ENCODE results near the gene P2RY2. TPM values are rescaled to one million over a fixed set of nuclear protein-coding genes. Genes with fewer than 3 reads are reported as not detected.
A peak's percentile ranks its signal among the peaks of the same experiment; 100 is the strongest.

The P2RY2 gene
- total and polyA plus RNA-seq, 7 donors, result 18.7 to 90.9 (median 44.2) TPM

GRCh38 chr11:73245461-73245860, 27.4 kb downstream of the P2RY2 start:
- intact Hi-C loops (cut with DNase I), result loop anchor here in 1 of 2 donors (5.0 kb wide), 1 partner anchor 418 kb away; no protein-coding TSS in a partner anchor
- peaks cover 17% of the 10 kb centered on the region for H3K4me1 ChIP-seq
- no peak overlapping the region for H3K27ac ChIP-seq
- H3K36me3 ChIP-seq (ENCODE audit: insufficient read depth in 1 of 2, low read depth in 1 of 2), result peaks cover 0 to 5% of the 10 kb centered on the region in 2 donors
- TF ChIP-seq CTCF (IDR thresholded peaks at IDR 0.05), result no peak
- no peaks in the 10 kb centered on the region for H3K9me3 ChIP-seq
- WGBS, 3 donors, result 54 to 66% (median 59%) methylated on average over 6 of the region's 6 CpGs
- ATAC-seq (no peak), DNase-seq (no peak)
- H3K4me3 ChIP-seq, result no peak overlapping the region
- H3K27me3 ChIP-seq (ENCODE audit: insufficient read depth in 3 of 3, low read length in 2 of 3), result no peaks in the 10 kb centered on the region

- no peaks in the 10 kb centered on the region for H3K27me3 ChIP-seq (ENCODE audit: insufficient read depth in 3 of 3, low read length in 2 of 3)
- TF ChIP-seq CTCF (IDR thresholded peaks at IDR 0.05), result no peak
- intact Hi-C loops (cut with DNase I), result loop anchor here in 1 of 2 donors (5.0 kb wide), 1 partner anchor 419 kb away; no protein-coding TSS in a partner anchor
- H3K4me3 ChIP-seq, result no peak overlapping the region
- H3K27ac ChIP-seq, result no peak overlapping the region
- ATAC-seq (no peak), DNase-seq (no peak)
- peaks cover 14% of the 10 kb centered on the region for H3K4me1 ChIP-seq
- H3K9me3 ChIP-seq, result no peaks in the 10 kb centered on the region
- 77 to 78% (median 78%) methylated on average over 2 of the region's 2 CpGs for WGBS, 3 donors
- H3K36me3 ChIP-seq (ENCODE audit: insufficient read depth in 1 of 2, low read depth in 1 of 2), result peaks cover 0 to 2% of the 10 kb centered on the region in 2 donors
Measured at GRCh38 chr11:73246303-73246702, 28.2 kb downstream of the P2RY2 start.

GRCh38 chr11:73248526-73249185, 30.6 kb downstream of the P2RY2 start:
- no peak for DNase-seq

GRCh38 chr11:73249304-73249703, 31.2 kb downstream of the P2RY2 start:
- DNase-seq, result peak in 1 of 2 donors; percentile 33
- no peak for TF ChIP-seq CTCF (IDR thresholded peaks at IDR 0.05)
- Histone ChIP-seq H3K4me1 (peaks cover 6% of the 10 kb centered on the region), H3K27me3 (ENCODE audit: insufficient read depth in 3 of 3, low read length in 2 of 3) (no peaks in the 10 kb centered on the region), H3K4me3 (no peak overlapping the region), H3K9me3 (no peaks in the 10 kb centered on the region), H3K36me3 (ENCODE audit: insufficient read depth in 1 of 2, low read depth in 1 of 2) (no peaks in the 10 kb centered on the region), H3K27ac (peak overlapping the region; percentile 71)
- ATAC-seq, result peak; percentile 73 to 94 (median 90)
- 41 to 55% (median 48%) methylated on average over 5 of the region's 5 CpGs for WGBS, 3 donors
- intact Hi-C loops (cut with DNase I), result loop anchor here in 1 of 2 donors (5.0 kb wide), 1 partner anchor 422 kb away; no protein-coding TSS in a partner anchor

More at GRCh38 chr11:73248526-73249185, 30.6 kb downstream of the P2RY2 start:
- intact Hi-C loops (cut with DNase I), result loop anchor here in 1 of 2 donors (5.0 kb wide), 1 partner anchor 421 kb away; no protein-coding TSS in a partner anchor
- H3K4me1 ChIP-seq, result peaks cover 6% of the 10 kb centered on the region
- TF ChIP-seq CTCF (IDR thresholded peaks at IDR 0.05), result no peak
- H3K27me3 ChIP-seq (ENCODE audit: insufficient read depth in 3 of 3, low read length in 2 of 3), result no peaks in the 10 kb centered on the region
- ATAC-seq, result no peak
- WGBS, 3 donors, result 89 to 97% (median 94%) methylated on average over 3 of the region's 3 CpGs
- no peak overlapping the region for H3K4me3 ChIP-seq
- H3K9me3 ChIP-seq, result no peaks in the 10 kb centered on the region
- no peaks in the 10 kb centered on the region for H3K36me3 ChIP-seq (ENCODE audit: insufficient read depth in 1 of 2, low read depth in 1 of 2)
- peak overlapping the region; percentile 71 for H3K27ac ChIP-seq

Measured in psoas muscle (tissue), 8 donors.